IPS-18a (cell line): ENCODE results near the gene MAP3K9.

Experiments
- H3K27ac ChIP-seq: one replicate; pipeline ENCODE4 v1.5.1; 2013; ENCODE audit warnings: low read length
- H3K27me3 ChIP-seq: one replicate; pipeline ENCODE4 v1.6.1; 2013; ENCODE audit warnings: mild to moderate bottlenecking, low read length; ENCODE audit not compliant: control insufficient read depth, insufficient read depth
- H3K36me3 ChIP-seq: one replicate; pipeline ENCODE4 v1.6.1; 2013; ENCODE audit warnings: low read depth, low read length; ENCODE audit not compliant: control insufficient read depth
- H3K4me1 ChIP-seq: one replicate; pipeline ENCODE4 v1.6.1; 2013; ENCODE audit warnings: low read depth, low read length; ENCODE audit not compliant: control insufficient read depth
- H3K4me3 ChIP-seq: one replicate; pipeline ENCODE4 v1.5.1; 2013; ENCODE audit warnings: low read length
- H3K9ac ChIP-seq: one replicate; pipeline ENCODE4 v1.6.1; 2013; ENCODE audit warnings: mild to moderate bottlenecking, low read length, moderate library complexity
- H3K9me3 ChIP-seq: one replicate; pipeline ENCODE4 v1.6.1; 2013; ENCODE audit warnings: low read depth, low read length; ENCODE audit not compliant: control insufficient read depth

Gene MAP3K9

GRCh38 chr14:70794294-70794693 is 15.0 kb downstream of the MAP3K9 start:
- no peak overlapping the region for H3K27ac ChIP-seq
- H3K9me3 ChIP-seq = no peaks in the 10 kb centered on the region
- no peaks in the 10 kb centered on the region for H3K4me1 ChIP-seq
- no peak overlapping the region for H3K9ac ChIP-seq
- H3K36me3 ChIP-seq = peaks cover 20% of the 10 kb centered on the region
- no peak overlapping the region for H3K4me3 ChIP-seq
- no peaks in the 10 kb centered on the region for H3K27me3 ChIP-seq

- peaks cover 20% of the 10 kb centered on the region for H3K36me3 ChIP-seq
- H3K27me3 ChIP-seq = no peaks in the 10 kb centered on the region
- H3K4me3 ChIP-seq = no peak overlapping the region
- no peaks in the 10 kb centered on the region for H3K4me1 ChIP-seq
- H3K9me3 ChIP-seq = no peaks in the 10 kb centered on the region
- no peak overlapping the region for H3K27ac ChIP-seq
- no peak overlapping the region for H3K9ac ChIP-seq
These were observed 15.7 kb downstream of the MAP3K9 start for GRCh38 chr14:70793637-70794036.

GRCh38 chr14:70792939-70793338 is 16.4 kb downstream of the MAP3K9 start:
- Histone ChIP-seq H3K9ac (no peak overlapping the region), H3K4me1 (no peaks in the 10 kb centered on the region), H3K9me3 (no peaks in the 10 kb centered on the region), H3K27ac (no peak overlapping the region), H3K27me3 (no peaks in the 10 kb centered on the region), H3K4me3 (no peak overlapping the region), H3K36me3 (peaks cover 20% of the 10 kb centered on the region)

GRCh38 chr14:70791971-70792370 is 17.3 kb downstream of the MAP3K9 start:
- Histone ChIP-seq H3K9ac (no peak overlapping the region), H3K4me3 (no peak overlapping the region), H3K27ac (no peak overlapping the region), H3K9me3 (no peaks in the 10 kb centered on the region), H3K36me3 (peaks cover 20% of the 10 kb centered on the region), H3K27me3 (no peaks in the 10 kb centered on the region), H3K4me1 (no peaks in the 10 kb centered on the region)

GRCh38 chr14:70789961-70790360 is 19.4 kb downstream of the MAP3K9 start:
- Histone ChIP-seq H3K9me3 (no peaks in the 10 kb centered on the region), H3K36me3 (peaks cover 20% of the 10 kb centered on the region), H3K27me3 (no peaks in the 10 kb centered on the region), H3K4me1 (no peaks in the 10 kb centered on the region), H3K9ac (no peak overlapping the region), H3K27ac (no peak overlapping the region), H3K4me3 (no peak overlapping the region)

- Histone ChIP-seq H3K27ac (no peak overlapping the region), H3K9me3 (no peaks in the 10 kb centered on the region), H3K4me3 (no peak overlapping the region), H3K4me1 (no peaks in the 10 kb centered on the region), H3K9ac (no peak overlapping the region), H3K36me3 (peaks cover 20% of the 10 kb centered on the region), H3K27me3 (no peaks in the 10 kb centered on the region)
These were observed 20.0 kb downstream of the MAP3K9 start for GRCh38 chr14:70789361-70789760.

GRCh38 chr14:70788898-70789297 is 20.4 kb downstream of the MAP3K9 start:
- Histone ChIP-seq H3K4me1 (no peaks in the 10 kb centered on the region), H3K27ac (no peak overlapping the region), H3K27me3 (no peaks in the 10 kb centered on the region), H3K36me3 (peaks cover 20% of the 10 kb centered on the region), H3K4me3 (no peak overlapping the region), H3K9me3 (no peaks in the 10 kb centered on the region), H3K9ac (no peak overlapping the region)

GRCh38 chr14:70785556-70785955 is 23.8 kb downstream of the MAP3K9 start:
- H3K9ac ChIP-seq = no peak overlapping the region
- no peaks in the 10 kb centered on the region for H3K36me3 ChIP-seq
- no peaks in the 10 kb centered on the region for H3K4me1 ChIP-seq
- H3K27ac ChIP-seq = no peak overlapping the region
- no peak overlapping the region for H3K4me3 ChIP-seq
- no peaks in the 10 kb centered on the region for H3K9me3 ChIP-seq
- H3K27me3 ChIP-seq = no peaks in the 10 kb centered on the region

- no peak overlapping the region for H3K4me3 ChIP-seq
- no peaks in the 10 kb centered on the region for H3K4me1 ChIP-seq
- no peaks in the 10 kb centered on the region for H3K27me3 ChIP-seq
- no peak overlapping the region for H3K27ac ChIP-seq
- H3K9ac ChIP-seq = no peak overlapping the region
- no peaks in the 10 kb centered on the region for H3K9me3 ChIP-seq
- no peaks in the 10 kb centered on the region for H3K36me3 ChIP-seq
These were observed 24.4 kb downstream of the MAP3K9 start for GRCh38 chr14:70784886-70785285.

GRCh38 chr14:70782361-70782760 is 27.0 kb downstream of the MAP3K9 start:
- Histone ChIP-seq H3K9me3 (no peaks in the 10 kb centered on the region), H3K27ac (no peak overlapping the region), H3K4me3 (no peak overlapping the region), H3K27me3 (no peaks in the 10 kb centered on the region), H3K4me1 (no peaks in the 10 kb centered on the region), H3K9ac (no peak overlapping the region), H3K36me3 (no peaks in the 10 kb centered on the region)

GRCh38 chr14:70780396-70781075 is 28.8 kb downstream of the MAP3K9 start:
- no peaks in the 10 kb centered on the region for H3K4me1 ChIP-seq
- H3K4me3 ChIP-seq = no peak overlapping the region
- H3K27ac ChIP-seq = no peak overlapping the region
- no peaks in the 10 kb centered on the region for H3K9me3 ChIP-seq
- no peaks in the 10 kb centered on the region for H3K27me3 ChIP-seq
- H3K9ac ChIP-seq = no peak overlapping the region
- H3K36me3 ChIP-seq = no peaks in the 10 kb centered on the region

GRCh38 chr14:70779667-70780066 is 29.6 kb downstream of the MAP3K9 start:
- Histone ChIP-seq H3K4me1 (no peaks in the 10 kb centered on the region), H3K27me3 (no peaks in the 10 kb centered on the region), H3K36me3 (no peaks in the 10 kb centered on the region), H3K9me3 (no peaks in the 10 kb centered on the region), H3K27ac (no peak overlapping the region), H3K4me3 (no peak overlapping the region), H3K9ac (no peak overlapping the region)
